HG03342 (cell line): ENCODE measurements around the gene MYL12A.
A peak's percentile ranks its signal among the peaks of the same experiment; 100 is the strongest.

ENCODE experiments used
- ATAC-seq: cut with Tn5 transposase; IDR thresholded peaks from one replicate; pipeline ENCODE4 v1.9.1; 2021; ENCODE audit warnings: mild to moderate bottlenecking, moderate library complexity; ENCODE audit not compliant: unreplicated experiment

Gene MYL12A

GRCh38 chr18:3224223-3224622, 23.4 kb upstream of the MYL12A start:
- no peak for ATAC-seq

GRCh38 chr18:3225588-3225987, 22.0 kb upstream of the MYL12A start:
- no peak for ATAC-seq

GRCh38 chr18:3226048-3226447, 21.6 kb upstream of the MYL12A start:
- no peak for ATAC-seq

GRCh38 chr18:3230401-3231334, 16.9 kb upstream of the MYL12A start:
- ATAC-seq: no peak

- no peak for ATAC-seq
These were observed 14.6 kb upstream of the MYL12A start for GRCh38 chr18:3233004-3233403.

- ATAC-seq: no peak
These were observed 14.0 kb upstream of the MYL12A start for GRCh38 chr18:3233433-3234168.

GRCh38 chr18:3234457-3234856, 13.1 kb upstream of the MYL12A start:
- ATAC-seq: no peak

GRCh38 chr18:3235846-3236245, 11.8 kb upstream of the MYL12A start:
- ATAC-seq: no peak

GRCh38 chr18:3236470-3236869, 11.1 kb upstream of the MYL12A start:
- ATAC-seq: no peak

GRCh38 chr18:3238742-3239141, 8.9 kb upstream of the MYL12A start:
- no peak for ATAC-seq

GRCh38 chr18:3245185-3245564, 2.4 kb upstream of the MYL12A start:
- no peak for ATAC-seq

GRCh38 chr18:3245853-3246634, 1.6 kb upstream of the MYL12A start:
- ATAC-seq: peak; percentile 48

GRCh38 chr18:3246635-3247239, 864 bp upstream of the MYL12A start:
- no peak for ATAC-seq

- ATAC-seq: no peak
These were observed 559 bp downstream of the MYL12A start for GRCh38 chr18:3248062-3248657.

GRCh38 chr18:3248658-3249359, 1.2 kb downstream of the MYL12A start:
- ATAC-seq: peak; percentile 20

GRCh38 chr18:3250237-3251107, 2.9 kb downstream of the MYL12A start:
- no peak for ATAC-seq

GRCh38 chr18:3251249-3251962, 3.8 kb downstream of the MYL12A start:
- no peak for ATAC-seq

GRCh38 chr18:3251963-3252277, 4.3 kb downstream of the MYL12A start:
- no peak for ATAC-seq
